GM19035 (cell line): ENCODE results near the gene PREX1.
"Not testable (repeated sequence)": the region's sequence is repeated elsewhere in the genome, so short reads cannot be mapped to it uniquely, and the experiment has no call there.

Experiments
- ATAC-seq: cut with Tn5 transposase; IDR thresholded peaks from one replicate; pipeline ENCODE4 v1.9.1; 2021; ENCODE audit not compliant: unreplicated experiment

Gene PREX1

DNA sequence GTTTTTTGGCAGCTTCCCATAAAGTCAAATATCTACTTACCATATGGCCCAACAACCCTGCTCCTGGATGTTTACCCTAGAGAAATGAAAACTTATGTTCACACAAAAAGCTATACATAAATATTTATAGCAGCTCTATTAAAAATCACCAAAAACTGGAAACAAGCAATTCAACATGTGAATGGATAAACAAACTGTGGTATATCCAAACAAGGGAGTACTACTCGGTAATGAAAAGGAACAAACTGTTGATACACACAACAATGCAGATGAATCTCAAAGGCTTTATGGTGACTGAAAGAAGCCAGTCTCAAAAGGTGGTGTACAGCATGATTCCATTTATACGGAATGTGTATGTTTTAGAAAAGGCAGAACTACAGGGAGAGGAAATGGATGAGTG is 48.4 kb downstream of the PREX1 start:
- no peak for ATAC-seq

DNA sequence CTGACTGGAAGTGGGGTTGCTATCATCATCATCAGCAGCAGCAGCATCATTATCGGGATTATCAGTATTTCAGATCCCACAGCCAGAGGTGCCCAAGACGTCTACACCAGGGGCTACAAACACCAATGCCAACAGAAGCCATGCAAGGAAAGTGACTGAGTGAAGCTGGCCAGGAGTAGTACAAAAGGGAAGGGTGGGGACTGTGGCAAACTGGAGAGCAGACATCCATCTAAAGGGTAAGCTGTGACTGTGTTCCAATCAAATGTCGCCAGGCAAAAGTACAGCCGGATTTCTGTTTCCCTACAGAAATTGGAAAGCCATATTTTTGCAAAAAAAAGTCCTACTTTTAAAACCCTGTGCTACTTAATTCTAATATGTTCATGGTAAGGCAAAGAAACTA is 50.0 kb downstream of the PREX1 start:
- ATAC-seq = no peak

DNA sequence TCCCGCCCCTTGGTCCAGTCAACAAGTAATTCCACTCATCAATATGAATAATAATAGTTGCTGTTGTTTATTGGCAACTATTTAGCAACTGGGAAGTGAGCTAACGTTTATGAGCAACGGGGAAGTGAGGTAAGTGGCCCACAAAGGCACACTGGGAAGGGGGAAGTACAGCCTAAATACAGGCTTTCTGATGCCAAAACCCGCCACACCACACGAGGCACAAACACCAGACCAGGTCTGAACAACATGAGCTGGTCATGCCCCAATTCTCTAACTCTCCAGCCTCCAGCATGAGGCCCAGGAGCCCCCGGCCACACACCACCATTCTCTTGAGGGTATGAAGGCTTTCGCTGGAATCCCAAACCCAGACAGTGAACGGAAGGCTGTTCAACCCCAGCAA is 50.8 kb downstream of the PREX1 start:
- no peak for ATAC-seq

DNA sequence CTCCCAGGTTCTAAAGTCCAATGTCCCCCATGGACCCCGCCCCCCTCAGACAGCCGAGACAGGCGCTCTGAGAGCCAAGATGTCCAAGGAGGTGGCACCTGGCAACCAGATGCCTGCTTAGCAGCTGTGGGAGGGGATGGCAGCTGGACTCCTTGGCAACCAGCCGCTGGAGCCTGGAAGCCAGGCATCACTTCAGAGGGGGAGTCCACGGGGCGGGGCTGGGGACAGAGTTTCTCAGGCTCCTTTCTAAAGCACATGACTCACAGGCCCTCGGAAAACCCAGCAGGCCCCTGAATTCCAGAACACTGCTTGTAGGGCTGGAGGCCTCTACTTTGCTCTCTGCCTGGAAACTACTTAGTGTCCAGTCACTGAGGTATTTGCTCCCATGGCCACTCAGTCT is 51.5 kb downstream of the PREX1 start:
- ATAC-seq = no peak

DNA sequence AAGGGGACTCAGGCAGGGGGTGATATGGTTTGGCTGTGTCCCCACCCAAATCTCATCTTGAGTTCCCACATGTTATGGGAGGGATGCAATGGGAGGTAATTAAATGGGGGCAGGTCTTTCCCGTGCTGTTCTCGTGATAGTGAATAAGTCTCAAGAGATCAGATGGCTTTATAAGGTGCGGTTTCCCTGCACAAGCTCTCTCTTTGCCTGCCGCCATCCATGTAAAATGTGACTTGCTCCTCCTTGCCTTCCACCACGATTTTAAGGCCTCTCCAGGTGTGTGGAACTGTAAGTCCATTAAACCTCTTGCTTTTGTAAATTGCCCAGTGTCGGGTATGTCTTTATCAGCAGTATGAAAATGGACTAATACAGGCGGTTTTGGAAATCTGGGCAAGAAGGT is 52.3 kb downstream of the PREX1 start:
- ATAC-seq = not testable (repeated sequence)

DNA sequence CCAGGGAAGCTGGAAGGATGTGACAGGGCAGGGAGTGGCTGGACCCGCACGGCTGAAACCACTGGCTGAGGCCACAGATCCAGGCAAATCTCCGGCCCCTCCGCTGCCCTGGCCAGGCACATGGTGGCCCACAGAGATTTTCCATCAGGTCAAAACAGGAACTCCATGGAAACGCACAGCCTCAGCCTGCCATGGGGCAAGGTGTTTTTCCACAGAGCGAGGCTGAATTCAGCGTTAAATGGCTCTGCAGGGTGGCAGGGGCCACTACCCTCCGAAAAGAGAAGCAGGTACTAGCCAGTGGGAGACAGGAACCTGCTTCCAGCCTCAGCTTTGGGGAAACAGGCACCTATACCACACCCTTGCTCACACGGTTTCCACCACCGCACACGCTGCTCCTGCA is 53.1 kb downstream of the PREX1 start:
- ATAC-seq = no peak

DNA sequence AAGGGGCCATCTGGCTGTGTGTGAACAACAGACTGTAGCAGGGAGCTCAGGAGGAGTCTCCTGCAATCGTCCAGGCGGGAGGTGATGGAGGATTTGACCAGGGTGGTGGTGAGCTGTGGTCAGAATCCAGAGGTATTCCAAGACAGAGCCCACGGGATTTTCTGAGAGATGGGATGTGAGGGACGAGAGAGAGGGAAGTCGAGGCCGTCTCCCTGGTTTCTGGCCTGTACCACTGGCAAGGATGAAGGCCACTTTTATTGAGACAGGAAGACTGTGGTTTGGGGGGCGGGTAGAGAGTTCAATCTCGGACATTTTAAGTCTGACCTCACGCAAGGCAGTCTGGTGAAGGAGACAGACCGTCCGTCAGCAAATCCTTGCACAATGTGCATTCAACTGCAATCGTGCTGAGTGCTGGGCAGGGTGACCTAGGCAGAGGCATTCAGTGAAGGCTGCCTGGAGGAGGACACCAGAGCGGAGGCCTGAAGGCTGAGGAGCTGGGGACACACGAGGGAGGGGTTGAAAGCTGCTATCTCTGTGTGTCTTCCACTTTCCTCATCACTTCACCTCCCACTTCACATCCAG is 53.9 kb downstream of the PREX1 start:
- no peak for ATAC-seq

DNA sequence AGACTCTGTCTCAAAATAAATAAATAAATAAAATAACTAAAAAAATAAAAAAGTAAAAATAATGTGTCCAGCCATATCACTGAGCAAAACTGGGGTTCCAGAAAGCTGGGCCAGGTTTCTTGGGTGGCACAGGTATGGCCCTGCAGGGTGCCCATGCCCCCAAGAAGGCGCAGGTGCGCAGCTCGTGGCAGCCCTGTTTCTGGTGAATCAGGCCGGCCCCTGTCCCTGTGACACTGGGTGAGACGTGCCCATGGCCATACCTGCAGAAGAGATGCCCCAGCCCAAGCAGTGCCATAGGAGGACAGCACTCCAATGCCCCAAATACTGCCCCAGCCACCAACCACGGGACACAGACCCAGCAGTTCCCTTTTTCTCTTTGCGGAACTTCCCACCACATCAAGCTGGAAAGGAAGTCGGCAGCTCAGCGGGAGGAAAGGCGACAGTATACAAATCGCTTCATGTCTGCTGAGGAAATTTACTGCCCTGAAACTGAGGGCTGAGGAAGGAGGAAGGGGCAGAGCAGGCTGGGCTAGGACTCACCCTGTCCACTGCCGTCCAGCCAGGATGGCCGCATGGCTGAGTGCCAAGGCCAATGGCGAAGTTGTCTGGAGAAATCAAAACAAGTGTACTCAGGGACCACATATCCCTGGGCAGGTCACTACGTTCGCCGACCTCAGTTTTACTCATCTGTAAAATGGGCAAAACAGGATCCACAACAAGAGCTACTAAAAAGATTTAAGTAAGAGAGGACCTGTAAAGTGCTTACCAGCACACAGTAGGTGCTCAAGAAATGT is 55.4 kb downstream of the PREX1 start:
- ATAC-seq = no peak

DNA sequence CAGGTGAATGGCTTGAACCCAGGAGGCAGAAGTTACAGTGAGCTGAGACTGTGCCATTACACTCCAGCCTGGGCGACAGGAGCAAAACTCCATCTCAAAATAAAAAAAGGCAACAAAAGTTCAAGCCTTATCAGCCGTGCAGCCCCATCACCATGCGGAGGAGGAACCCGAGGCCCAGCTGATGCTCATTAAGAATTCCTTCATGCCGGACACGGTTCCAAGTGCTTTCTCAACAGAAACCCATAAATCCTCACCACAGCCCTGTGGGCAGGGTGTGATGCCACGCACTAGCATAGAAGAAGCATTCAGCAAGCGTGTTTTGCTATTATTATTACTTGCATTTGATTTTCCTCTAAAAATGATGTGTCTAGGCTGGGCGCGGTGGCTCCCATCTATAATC is 56.3 kb downstream of the PREX1 start:
- ATAC-seq = no peak

DNA sequence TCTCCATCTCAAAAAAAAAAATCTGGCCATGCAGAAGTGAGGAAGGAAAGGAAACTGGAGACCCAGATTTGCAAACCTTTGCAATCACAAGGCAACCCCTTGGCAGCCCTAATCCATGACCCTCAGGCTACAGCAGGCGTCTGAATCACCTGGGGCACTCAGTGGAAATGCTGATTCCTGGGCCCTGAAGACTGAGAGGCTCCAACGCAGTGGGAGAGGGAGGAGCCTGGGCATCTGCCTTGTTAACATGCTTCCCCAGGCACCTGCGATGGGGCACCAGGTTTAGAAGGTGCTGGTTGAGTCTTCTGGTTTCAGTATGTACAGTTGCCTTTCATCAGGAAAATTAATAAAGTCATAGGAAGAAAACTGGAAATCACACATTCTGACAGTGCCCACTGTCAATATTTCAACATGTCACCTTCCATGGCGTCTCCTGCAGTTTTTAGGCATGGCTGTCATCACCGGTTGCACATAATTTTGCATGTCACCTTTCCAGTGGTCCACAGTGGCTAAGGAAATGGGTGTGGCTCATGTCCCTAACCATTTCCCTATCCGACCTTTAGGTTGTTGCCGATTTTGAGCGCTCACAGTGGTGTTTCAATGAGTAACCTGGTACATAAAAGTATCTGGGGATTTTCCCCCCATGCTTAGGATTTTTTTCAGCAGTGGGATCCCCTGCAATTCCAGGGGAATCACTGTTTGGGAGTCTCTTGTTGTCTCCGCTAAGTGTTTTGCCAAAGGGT is 56.9 kb downstream of the PREX1 start:
- ATAC-seq = no peak

DNA sequence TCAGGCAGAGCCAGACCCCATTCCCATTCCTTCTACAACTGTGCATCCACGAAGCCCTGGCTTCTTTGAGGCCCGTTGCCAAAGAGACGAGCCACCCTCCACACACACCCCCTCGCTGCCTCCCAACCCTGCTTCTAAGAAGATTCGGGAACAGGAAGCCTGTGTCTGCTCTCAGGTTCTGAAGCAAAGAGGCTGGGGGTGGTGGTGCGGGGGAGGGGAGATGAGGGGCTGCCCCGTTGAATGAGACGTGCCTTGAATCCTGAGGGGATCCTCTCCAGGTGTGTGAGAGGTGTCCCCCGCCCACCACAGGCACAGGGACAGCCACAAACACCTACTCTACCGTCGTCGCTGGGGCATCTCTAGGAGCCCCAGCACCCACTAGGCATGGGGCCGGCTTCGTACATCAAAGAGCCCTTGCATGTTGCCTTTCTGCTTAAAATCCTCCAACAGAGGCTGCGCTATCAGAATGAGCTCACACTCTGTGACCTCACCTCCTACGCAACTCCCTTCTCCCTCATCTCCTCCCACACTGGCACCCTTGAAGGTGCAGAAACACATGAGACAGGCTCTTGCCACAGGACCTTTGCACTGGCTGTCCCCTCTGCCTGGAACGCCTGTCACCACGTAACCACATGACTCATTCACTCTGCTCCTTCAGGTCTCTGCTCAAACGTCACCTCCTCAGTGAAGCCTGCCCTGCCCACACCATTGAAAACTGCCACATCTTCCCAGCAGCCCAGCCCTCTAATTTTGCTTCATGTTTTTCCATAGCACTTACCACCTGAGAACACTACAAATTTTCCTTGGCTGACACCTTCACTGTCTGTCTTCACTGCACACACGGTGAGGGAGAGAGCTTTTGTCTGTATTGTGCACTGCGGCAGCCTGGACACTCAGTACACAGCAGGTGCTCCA is 58.5 kb downstream of the PREX1 start:
- peak; percentile 47 for ATAC-seq

DNA sequence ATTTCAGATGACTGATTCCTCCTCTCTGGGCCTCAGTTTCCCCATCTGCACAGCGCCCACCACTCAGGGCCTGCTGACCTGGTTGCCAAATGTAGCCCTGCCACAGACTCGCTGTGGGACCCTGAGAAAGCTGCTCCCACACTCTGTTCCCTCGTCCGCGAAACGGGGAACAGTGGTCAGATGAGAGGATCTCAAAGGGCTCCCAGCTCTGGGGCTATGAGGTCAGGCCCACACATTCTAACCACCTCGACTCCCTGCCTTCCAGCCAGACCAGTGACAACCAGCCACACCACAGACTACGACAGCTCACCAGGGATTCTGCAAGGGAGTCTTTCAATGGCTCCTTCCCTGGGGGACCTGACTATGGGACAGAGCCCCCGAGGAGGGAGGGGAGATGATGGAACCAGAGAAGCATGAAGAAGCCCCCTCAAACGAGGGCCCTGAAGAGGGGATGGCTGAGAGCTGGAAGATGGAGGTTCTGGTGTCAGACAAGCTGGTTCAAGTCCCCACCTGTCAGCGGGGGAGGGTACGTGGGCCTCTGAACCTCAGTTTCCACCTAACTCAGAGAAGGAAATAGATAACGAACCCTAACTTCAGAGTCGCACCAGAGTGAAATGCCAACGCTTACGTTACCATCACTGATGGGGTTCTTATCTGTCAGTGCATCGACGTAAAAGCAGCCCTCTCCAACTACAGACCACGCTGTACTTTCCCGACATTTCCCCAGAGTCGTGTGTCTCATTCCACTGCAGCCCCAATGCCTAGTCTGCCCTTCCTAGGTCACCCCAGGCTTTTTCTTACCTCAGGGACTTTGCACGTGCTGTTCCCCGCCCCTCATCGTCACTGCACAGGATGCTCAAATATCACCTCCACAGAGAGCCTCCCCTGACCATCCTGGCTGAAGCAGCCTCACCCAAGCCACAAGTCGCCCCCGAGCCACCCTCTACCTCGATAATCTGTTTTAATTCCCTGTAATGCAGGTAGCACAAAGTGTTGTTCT is 60.5 kb downstream of the PREX1 start:
- no peak for ATAC-seq

DNA sequence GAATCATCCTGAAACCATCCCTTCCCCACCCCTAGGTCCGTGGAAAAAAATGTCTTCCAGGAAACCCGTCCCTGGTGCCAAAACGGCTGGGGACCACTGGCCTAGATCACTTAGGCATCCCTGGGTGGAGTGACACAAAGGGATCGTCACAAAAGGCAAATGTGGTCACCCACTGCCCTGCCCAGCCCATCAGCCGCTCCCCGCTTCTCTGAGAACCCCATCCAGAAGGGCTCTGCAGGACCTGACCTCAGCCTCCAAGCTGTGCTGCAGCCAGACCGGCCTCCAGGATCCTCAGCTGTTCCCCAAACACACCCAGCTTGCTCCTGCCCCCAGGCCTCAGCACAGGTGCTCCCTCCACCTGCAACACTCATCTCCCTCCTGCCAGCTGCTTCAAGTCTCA is 61.6 kb downstream of the PREX1 start:
- ATAC-seq = no peak

DNA sequence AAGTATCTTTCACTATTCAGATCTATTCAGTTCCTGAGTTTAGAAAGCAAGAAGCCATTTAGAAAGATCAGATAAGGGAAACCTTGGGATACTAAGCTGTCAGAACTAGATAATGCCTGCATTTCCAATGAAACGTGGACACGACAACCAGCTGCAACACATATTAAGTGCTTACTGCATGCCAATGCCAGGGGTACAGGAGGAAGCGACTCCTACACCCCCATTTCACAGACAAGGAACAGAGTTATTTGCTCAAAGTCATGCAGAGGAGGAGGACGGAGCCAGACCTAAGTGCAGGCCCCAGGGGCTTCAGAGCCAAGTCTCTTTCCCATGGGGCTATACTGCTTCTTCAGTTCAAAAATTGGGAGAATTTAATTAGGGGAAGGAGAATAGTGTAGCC is 62.4 kb downstream of the PREX1 start:
- no peak for ATAC-seq

DNA sequence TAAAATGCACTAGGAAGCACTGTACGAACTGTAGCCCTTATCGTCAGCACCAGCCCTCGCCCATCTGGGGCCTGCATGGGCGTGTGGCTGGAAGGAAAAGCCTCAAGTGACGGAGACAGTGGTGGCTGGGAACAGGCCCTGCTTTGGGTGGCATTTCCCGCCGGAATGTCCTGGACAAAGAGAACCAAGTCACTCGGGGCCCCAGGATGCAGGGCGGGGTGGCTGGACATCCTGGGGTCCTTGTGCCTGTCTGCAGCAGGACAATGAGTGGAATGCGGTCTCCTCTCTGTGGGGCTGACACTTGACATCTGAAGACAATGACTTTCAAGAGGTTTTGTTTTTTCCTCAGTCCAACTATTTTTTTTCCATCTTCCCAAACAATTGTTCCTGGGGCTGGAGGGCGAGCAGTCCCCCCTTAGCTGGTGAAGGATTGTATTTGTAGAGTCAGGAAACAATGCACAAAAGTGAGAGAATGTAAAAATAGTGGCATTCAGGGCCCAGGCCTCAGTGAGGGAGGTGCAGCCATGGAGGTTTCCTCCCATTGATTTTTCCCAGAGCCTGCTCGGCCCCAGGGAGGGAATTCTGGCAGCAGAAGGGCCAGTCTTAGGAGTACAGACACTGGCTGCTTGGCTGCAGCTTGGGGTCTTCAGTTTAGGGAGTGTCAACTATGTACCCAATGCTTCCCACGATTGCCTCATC is 64.4 kb downstream of the PREX1 start:
- ATAC-seq = no peak

DNA sequence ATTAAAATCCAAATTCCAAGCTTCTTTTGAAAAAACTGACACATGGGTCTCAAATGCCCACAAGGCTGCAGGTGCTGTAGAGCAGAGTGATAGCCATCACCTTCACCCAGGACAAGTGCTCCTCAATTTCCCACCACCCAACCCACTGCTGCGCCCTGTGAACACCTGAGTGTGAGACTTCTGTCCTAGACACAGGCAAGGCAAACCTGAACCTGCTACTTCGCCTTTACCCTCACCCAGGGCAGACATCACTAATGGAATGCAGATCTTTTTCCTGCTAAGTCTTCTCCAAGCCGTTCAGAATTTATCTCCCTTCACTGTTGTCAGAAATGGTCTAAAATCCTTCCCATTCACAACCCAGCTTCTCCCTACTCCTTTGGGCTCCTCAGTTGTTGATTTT is 65.9 kb downstream of the PREX1 start:
- ATAC-seq = no peak

DNA sequence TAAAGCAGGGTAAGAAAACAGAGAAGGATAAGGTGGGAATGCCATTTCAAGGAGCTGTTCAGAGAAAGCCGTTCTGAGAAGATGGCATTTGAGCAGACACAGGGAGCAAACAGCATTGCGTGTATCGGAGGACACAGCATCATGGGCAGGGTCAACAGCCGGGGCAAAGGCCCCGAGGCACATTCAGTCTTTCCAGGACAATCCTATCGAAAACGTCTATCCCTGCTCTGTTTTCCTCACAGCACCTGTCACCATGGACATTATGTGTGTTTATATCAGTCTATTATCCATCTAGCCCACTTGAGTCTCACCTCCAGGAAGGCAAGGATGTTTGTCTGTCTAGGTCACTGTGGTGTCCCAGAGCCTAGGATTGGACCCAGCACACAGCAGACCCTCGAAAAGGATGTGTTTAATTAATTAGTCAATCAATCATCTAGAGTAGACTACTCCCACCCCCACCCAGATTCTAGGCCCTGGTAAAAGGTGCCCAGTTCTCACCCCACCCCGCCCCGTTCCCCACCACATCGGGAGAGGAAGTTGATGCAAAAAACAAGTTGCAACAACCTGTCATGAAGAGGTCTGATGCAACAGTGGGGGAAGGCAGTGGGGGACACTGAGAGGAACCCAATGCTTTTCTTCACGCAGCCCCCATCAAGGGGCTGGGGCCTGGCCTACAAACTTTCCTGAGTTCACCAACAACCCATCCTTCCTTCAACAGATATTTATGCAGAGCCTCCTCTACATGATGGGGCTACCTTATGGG is 66.6 kb downstream of the PREX1 start:
- no peak for ATAC-seq

DNA sequence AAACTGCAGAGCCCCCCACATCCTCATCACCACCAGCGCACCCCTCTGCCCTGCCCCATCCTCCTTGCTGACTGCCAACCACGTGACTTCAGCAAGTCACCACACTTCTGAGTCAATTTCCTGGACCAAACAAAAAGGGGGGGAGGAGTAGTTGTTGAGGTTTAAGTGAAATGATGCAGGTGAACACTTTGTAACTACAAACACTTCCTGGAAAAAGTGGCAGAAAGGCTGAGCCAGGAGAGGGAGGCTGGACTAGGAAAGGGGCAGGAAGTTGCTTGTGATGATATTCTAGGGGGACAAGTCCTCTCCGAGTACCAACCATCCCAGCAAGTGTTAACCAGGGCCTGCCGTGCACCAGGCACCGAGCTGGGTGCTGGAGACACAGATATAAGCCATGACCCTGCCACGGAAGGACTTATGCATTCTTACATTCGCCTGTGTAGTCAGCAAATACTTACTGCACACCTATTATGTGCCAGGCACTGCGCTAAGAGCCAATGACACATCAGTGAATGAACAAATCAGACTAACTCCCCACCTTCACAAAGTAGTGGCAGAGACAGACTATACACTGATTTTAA is 67.3 kb downstream of the PREX1 start:
- ATAC-seq = peak; percentile 62
